ENCODE data around the gene TET3. TPM values are rescaled to one million over a fixed set of nuclear protein-coding genes. Genes with fewer than 3 reads are reported as not detected.

The TET3 gene
- total and polyA plus RNA-seq, 2 experiments from 2014 or later = 3.6 to 19.9 TPM

DNA sequence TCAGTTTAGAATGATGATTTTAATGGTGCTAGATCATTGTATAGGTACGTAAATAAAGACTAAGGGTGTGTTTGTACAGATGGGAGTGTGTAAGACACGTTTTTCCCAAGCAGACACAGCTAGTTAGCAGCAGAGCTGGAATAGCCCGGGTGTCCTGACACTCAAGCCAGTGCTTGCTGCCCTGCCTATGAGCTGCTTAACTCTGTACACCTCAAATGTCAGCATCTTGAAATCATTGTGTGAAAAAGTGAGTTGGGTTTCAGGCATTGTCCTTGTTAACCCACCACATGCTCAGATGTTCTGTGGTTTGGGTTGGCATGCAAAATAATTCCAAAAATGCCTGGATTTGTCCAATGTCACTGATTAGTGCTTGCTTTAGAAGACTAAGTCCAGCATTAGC is 13.0 kb upstream of the TET3 start (continued):
- TF ChIP-seq, protein P1, sequence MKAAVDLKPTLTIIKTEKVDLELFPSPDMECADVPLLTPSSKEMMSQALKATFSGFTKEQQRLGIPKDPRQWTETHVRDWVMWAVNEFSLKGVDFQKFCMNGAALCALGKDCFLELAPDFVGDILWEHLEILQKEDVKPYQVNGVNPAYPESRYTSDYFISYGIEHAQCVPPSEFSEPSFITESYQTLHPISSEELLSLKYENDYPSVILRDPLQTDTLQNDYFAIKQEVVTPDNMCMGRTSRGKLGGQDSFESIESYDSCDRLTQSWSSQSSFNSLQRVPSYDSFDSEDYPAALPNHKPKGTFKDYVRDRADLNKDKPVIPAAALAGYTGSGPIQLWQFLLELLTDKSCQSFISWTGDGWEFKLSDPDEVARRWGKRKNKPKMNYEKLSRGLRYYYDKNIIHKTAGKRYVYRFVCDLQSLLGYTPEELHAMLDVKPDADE (IDR thresholded peaks at IDR 0.05) = no peak
- TF ChIP-seq STAT1 (IDR thresholded peaks at IDR 0.05; ENCODE audit: unreplicated experiment) (no peak), NANOG (IDR thresholded peaks at IDR 0.05; ENCODE audit: borderline replicate concordance) (no peak), EZH2phosphoT487 (IDR thresholded peaks at IDR 0.05; ENCODE audit: unreplicated experiment) (no peak), JUNB (IDR thresholded peaks at IDR 0.05; ENCODE audit: unreplicated experiment) (no peak)

DNA sequence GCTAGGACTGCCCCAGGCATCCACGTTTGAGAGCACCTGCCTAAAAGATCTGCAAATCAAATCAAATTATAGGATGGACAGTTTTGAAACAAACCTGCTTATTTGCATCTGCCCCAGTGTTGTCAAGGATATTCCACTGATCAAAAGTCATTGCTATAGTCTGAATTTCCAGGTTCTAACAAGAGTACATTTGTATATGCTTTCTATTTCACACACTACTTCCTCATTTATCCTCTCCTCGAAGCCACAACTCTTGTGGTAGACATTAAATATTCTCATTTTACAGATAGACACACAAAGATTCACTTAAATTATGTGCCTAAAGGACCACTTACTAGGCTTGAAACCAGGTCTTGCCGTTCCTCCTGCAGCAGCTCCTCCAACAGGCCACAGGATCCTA is 11.9 kb upstream of the TET3 start:
- ATAC-seq = no peak
- Histone ChIP-seq H3K9me2 (ENCODE audit: insufficient read depth) (no peaks in the 10 kb centered on the region), H3K27me3 (ENCODE audit: insufficient read depth) (no peaks in the 10 kb centered on the region), H3K79me2 (replicated peaks; ENCODE audit: insufficient read depth) (no peaks in the 10 kb centered on the region), H3K36me3 (ENCODE audit: insufficient read depth) (no peaks in the 10 kb centered on the region), H4K20me1 (replicated peaks; ENCODE audit: insufficient read depth) (no peaks in the 10 kb centered on the region), H3F3A (replicated peaks; ENCODE audit: low read depth) (no peaks in the 10 kb centered on the region), H3K27ac (ENCODE audit: low read depth) (no peak overlapping the region), H3K4me1 (ENCODE audit: insufficient read depth) (no peaks in the 10 kb centered on the region), H3K4me2 (no peak overlapping the region), H2AFZ (no peak overlapping the region), H3K4me3 (no peak overlapping the region)
- no peak for DNase-seq (ENCODE audit: low spot score)
- H3K36me3 Mint-ChIP-seq (ENCODE audit: low read depth) = no peaks in the 10 kb centered on the region
- H3K27me3 Mint-ChIP-seq (ENCODE audit: insufficient read depth, low read depth, poor library complexity) = peaks cover 14% of the 10 kb centered on the region
- no peak overlapping the region for H3K27ac Mint-ChIP-seq
- no peak overlapping the region for H3K4me3 Mint-ChIP-seq
- H3K4me1 Mint-ChIP-seq = peaks cover 23% of the 10 kb centered on the region
- H3K9me3 Mint-ChIP-seq = no peaks in the 10 kb centered on the region
- TF ChIP-seq, protein P1 (IDR thresholded peaks at IDR 0.05) = no peak
- TF ChIP-seq, protein P2, sequence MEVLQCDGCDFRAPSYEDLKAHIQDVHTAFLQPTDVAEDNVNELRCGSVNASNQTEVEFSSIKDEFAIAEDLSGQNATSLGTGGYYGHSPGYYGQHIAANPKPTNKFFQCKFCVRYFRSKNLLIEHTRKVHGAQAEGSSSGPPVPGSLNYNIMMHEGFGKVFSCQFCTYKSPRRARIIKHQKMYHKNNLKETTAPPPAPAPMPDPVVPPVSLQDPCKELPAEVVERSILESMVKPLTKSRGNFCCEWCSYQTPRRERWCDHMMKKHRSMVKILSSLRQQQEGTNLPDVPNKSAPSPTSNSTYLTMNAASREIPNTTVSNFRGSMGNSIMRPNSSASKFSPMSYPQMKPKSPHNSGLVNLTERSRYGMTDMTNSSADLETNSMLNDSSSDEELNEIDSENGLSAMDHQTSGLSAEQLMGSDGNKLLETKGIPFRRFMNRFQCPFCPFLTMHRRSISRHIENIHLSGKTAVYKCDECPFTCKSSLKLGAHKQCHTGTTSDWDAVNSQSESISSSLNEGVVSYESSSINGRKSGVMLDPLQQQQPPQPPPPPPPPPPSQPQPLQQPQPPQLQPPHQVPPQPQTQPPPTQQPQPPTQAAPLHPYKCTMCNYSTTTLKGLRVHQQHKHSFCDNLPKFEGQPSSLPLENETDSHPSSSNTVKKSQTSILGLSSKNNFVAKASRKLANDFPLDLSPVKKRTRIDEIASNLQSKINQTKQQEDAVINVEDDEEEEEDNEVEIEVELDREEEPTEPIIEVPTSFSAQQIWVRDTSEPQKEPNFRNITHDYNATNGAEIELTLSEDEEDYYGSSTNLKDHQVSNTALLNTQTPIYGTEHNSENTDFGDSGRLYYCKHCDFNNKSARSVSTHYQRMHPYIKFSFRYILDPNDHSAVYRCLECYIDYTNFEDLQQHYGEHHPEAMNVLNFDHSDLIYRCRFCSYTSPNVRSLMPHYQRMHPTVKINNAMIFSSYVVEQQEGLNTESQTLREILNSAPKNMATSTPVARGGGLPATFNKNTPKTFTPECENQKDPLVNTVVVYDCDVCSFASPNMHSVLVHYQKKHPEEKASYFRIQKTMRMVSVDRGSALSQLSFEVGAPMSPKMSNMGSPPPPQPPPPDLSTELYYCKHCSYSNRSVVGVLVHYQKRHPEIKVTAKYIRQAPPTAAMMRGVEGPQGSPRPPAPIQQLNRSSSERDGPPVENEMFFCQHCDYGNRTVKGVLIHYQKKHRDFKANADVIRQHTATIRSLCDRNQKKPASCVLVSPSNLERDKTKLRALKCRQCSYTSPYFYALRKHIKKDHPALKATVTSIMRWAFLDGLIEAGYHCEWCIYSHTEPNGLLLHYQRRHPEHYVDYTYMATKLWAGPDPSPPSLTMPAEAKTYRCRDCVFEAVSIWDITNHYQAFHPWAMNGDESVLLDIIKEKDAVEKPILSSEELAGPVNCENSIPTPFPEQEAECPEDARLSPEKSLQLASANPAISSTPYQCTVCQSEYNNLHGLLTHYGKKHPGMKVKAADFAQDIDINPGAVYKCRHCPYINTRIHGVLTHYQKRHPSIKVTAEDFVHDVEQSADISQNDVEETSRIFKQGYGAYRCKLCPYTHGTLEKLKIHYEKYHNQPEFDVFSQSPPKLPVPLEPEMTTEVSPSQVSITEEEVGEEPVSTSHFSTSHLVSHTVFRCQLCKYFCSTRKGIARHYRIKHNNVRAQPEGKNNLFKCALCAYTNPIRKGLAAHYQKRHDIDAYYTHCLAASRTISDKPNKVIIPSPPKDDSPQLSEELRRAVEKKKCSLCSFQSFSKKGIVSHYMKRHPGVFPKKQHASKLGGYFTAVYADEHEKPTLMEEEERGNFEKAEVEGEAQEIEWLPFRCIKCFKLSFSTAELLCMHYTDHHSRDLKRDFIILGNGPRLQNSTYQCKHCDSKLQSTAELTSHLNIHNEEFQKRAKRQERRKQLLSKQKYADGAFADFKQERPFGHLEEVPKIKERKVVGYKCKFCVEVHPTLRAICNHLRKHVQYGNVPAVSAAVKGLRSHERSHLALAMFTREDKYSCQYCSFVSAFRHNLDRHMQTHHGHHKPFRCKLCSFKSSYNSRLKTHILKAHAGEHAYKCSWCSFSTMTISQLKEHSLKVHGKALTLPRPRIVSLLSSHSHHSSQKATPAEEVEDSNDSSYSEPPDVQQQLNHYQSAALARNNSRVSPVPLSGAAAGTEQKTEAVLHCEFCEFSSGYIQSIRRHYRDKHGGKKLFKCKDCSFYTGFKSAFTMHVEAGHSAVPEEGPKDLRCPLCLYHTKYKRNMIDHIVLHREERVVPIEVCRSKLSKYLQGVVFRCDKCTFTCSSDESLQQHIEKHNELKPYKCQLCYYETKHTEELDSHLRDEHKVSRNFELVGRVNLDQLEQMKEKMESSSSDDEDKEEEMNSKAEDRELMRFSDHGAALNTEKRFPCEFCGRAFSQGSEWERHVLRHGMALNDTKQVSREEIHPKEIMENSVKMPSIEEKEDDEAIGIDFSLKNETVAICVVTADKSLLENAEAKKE (CRISPR knock-in tag; IDR thresholded peaks at IDR 0.05) = no peak
- TF ChIP-seq, protein P3, sequence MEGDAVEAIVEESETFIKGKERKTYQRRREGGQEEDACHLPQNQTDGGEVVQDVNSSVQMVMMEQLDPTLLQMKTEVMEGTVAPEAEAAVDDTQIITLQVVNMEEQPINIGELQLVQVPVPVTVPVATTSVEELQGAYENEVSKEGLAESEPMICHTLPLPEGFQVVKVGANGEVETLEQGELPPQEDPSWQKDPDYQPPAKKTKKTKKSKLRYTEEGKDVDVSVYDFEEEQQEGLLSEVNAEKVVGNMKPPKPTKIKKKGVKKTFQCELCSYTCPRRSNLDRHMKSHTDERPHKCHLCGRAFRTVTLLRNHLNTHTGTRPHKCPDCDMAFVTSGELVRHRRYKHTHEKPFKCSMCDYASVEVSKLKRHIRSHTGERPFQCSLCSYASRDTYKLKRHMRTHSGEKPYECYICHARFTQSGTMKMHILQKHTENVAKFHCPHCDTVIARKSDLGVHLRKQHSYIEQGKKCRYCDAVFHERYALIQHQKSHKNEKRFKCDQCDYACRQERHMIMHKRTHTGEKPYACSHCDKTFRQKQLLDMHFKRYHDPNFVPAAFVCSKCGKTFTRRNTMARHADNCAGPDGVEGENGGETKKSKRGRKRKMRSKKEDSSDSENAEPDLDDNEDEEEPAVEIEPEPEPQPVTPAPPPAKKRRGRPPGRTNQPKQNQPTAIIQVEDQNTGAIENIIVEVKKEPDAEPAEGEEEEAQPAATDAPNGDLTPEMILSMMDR (conservative IDR thresholded peaks at IDR 0.05; ENCODE audit: low read depth in 2 of 2) = no peak
- no peak for TF ChIP-seq NANOG (IDR thresholded peaks at IDR 0.05; ENCODE audit: borderline replicate concordance)
- no peak for TF ChIP-seq POLR2AphosphoS5 (IDR thresholded peaks at IDR 0.05; ENCODE audit: low read depth)
- TF ChIP-seq ZNF114 (CRISPR knock-in tag; IDR thresholded peaks at IDR 0.05) = no peak
- no peak for TF ChIP-seq EZH2phosphoT487 (IDR thresholded peaks at IDR 0.05; ENCODE audit: unreplicated experiment)
- no peak for TF ChIP-seq CREB1 (CRISPR knock-in tag; IDR thresholded peaks at IDR 0.05; ENCODE audit: low read depth)
- no peak for TF ChIP-seq ZNF331 (CRISPR knock-in tag; IDR thresholded peaks at IDR 0.05; ENCODE audit: low read depth)
- TF ChIP-seq JUNB (IDR thresholded peaks at IDR 0.05; ENCODE audit: unreplicated experiment) = no peak
- TF ChIP-seq, protein P4, sequence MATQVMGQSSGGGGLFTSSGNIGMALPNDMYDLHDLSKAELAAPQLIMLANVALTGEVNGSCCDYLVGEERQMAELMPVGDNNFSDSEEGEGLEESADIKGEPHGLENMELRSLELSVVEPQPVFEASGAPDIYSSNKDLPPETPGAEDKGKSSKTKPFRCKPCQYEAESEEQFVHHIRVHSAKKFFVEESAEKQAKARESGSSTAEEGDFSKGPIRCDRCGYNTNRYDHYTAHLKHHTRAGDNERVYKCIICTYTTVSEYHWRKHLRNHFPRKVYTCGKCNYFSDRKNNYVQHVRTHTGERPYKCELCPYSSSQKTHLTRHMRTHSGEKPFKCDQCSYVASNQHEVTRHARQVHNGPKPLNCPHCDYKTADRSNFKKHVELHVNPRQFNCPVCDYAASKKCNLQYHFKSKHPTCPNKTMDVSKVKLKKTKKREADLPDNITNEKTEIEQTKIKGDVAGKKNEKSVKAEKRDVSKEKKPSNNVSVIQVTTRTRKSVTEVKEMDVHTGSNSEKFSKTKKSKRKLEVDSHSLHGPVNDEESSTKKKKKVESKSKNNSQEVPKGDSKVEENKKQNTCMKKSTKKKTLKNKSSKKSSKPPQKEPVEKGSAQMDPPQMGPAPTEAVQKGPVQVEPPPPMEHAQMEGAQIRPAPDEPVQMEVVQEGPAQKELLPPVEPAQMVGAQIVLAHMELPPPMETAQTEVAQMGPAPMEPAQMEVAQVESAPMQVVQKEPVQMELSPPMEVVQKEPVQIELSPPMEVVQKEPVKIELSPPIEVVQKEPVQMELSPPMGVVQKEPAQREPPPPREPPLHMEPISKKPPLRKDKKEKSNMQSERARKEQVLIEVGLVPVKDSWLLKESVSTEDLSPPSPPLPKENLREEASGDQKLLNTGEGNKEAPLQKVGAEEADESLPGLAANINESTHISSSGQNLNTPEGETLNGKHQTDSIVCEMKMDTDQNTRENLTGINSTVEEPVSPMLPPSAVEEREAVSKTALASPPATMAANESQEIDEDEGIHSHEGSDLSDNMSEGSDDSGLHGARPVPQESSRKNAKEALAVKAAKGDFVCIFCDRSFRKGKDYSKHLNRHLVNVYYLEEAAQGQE (IDR thresholded peaks at IDR 0.05; ENCODE audit: unreplicated experiment) = no peak
